22Rv1 (cell line): ENCODE measurements around the gene ANXA11.

Experiments
- H3K27ac ChIP-seq: fragments of 450-650 bp; 2 replicates; pipeline ENCODE4 v1.5.1; 2017
- CTCF ChIP-seq: fragments of 450-650 bp; IDR thresholded peaks from 2 replicates; pipeline ENCODE4 v1.5.1; 2017; ENCODE audit warnings: mild to moderate bottlenecking
- ZFX ChIP-seq: fragments of 450-650 bp; IDR thresholded peaks from 2 replicates; pipeline ENCODE4 v1.6.1; 2017; ENCODE audit warnings: antibody characterized with exemption, borderline replicate concordance

The ANXA11 gene

GRCh38 chr10:80122746-80123145, 82.6 kb downstream of the ANXA11 start:
- H3K27ac ChIP-seq, result no peak overlapping the region
- TF ChIP-seq CTCF, result no peak
- TF ChIP-seq ZFX, result no peak

DNA sequence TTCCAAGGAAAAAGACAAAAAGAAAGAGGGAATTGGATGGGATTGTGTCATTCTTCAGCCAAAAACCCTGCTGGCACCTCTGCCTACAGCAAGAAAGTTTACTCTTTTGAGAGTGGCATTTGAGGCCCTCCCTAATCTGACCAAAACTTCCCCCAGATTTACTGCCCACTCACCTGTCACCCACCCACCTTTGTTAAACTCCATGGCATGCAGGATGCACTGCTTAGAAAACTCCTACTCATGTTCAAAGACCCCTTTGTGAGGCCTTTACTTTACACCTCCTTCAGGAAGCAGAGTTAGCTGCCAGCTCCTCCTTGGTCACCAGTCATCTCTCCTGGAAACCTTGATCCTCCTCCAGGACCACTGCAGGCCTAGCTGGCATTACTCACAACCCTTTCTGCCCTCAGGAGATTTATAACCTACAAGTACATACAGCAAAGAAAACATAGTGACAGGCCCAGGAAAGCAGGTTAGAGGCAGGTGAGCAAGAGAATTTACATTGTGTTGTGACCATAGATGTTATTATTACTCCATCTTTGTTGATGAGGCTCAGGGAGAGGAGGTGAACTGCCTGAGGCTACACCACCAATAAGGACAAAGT, 83.1 kb downstream of the ANXA11 start:
- H3K27ac ChIP-seq, result no peak overlapping the region
- TF ChIP-seq CTCF, result no peak
- no peak for TF ChIP-seq ZFX

DNA sequence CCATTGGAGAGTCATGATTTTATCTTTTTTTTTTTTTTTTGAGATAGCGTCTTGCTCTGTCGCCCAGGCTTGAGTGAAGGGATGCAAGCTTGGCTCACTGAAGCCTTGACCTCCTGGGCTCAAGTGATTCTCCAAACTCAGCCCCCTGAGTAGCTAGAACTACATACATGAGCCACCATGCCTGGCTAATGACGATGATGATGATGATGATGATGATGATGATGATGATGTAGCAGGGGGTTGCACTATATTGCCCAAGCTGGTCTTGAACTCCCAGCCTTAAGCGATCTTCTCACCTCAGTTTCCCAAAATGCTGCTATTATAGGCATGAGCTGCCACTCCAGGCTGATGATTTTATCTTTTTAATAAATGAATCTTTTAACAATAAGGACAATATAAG, 86.7 kb downstream of the ANXA11 start:
- TF ChIP-seq ZFX, result no peak
- TF ChIP-seq CTCF, result no peak
- H3K27ac ChIP-seq, result no peak overlapping the region

DNA sequence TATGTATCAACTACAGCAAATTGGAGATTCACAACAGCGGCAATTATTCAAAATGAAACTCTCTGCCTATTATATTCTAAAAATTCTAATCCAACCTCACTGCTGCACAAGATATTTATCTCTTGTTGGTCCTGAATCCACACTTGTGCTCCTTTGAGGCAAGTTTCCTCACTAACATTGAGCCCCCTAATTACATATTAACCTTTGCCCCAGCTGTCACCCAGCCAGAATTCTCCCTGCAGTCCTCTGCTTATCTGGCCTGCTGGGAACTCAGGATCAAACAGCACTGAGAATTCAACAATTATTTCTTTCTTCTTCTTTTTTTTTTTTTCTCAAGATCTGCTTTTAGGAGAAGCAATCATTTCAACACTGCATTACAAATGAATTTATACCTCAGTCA, 94.4 kb downstream of the ANXA11 start:
- no peak overlapping the region for H3K27ac ChIP-seq
- no peak for TF ChIP-seq CTCF
- TF ChIP-seq ZFX, result no peak

- H3K27ac ChIP-seq, result no peak overlapping the region
- TF ChIP-seq CTCF (no peak), ZFX (no peak)
Measured at GRCh38 chr10:80108576-80109239, 96.6 kb downstream of the ANXA11 start.

DNA sequence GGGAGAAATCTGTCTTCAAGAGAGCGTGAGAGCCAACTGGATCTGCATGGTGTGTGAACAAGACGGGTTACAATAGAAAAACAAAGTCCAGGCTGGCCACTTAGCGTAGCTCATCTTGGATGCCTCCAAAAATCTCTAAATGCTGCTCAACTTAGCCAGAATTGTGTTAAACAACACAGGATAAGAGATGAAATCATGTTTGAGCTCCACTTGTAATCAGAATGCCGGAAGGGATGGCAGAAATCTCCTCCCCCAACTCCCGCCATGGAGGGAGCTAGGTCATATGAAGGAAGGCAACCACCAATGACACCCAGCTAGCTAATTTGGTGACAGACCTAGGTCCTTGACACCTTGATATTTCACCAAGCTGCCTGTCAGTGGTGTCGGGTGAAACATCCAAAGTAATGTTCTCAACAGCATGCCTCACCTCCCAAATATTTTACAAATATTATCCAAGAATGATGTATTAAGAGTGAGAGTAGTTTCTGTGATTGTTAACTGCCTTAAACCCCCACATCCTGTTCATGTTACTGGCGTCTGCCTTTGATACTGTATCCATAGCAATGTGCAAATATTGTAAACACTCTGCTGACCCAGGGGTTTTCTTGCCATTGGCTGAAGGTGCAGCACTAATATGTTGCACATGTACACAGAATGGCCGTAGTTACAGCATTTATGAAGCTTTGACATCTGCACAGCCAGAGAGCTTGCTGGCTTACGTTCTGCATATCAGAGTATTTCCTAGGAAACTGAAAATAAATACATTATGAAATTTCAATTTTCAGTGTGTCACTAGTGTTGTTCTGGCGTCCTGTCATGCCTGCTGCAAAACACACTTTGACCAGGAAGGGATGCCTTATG, 101.0 kb downstream of the ANXA11 start:
- TF ChIP-seq ZFX (no peak), CTCF (no peak)
- H3K27ac ChIP-seq, result no peak overlapping the region
